PFSK-1 (cell line): ENCODE results near the gene SRPK2.

ENCODE experiments used
- FOXP2 ChIP-seq: optimal IDR thresholded peaks from 2 replicates; pipeline ENCODE3; 2011; ENCODE audit warnings: borderline replicate concordance, control low read depth, inconsistent platforms; ENCODE audit not compliant: insufficient read depth; ENCODE audit errors: extremely low read length, extremely low read depth
- POLR2AphosphoS5 ChIP-seq: IDR thresholded peaks from 2 replicates; pipeline ENCODE4 v1.6.1; 2012; ENCODE audit warnings: low read depth, mild to moderate bottlenecking, control low read depth, low read length, moderate library complexity
- SIN3A ChIP-seq: IDR thresholded peaks from 2 replicates; pipeline ENCODE4 v1.6.1; 2012; ENCODE audit warnings: mild to moderate bottlenecking, low read length, moderate library complexity, borderline replicate concordance; ENCODE audit not compliant: insufficient read depth
- TAF1 ChIP-seq: IDR thresholded peaks from 2 replicates; pipeline ENCODE4 v1.6.1; 2012; ENCODE audit warnings: low read length, control low read depth, borderline replicate concordance; ENCODE audit not compliant: insufficient read depth
- TF ChIP-seq, protein P1 (sequence below), 2 experiments: IDR thresholded peaks; 2 replicates each; pipeline versions ENCODE4 v1.6.1 to v1.8.0; 2011 to 2012; ENCODE audit warnings: low read depth in 2 of 2, low read length in 2 of 2, control low read depth in 1 of 2, inconsistent platforms in 1 of 2, mild to moderate bottlenecking in 1 of 2, moderate library complexity in 1 of 2; ENCODE audit not compliant: insufficient read depth in 1 of 2

The SRPK2 gene

DNA sequence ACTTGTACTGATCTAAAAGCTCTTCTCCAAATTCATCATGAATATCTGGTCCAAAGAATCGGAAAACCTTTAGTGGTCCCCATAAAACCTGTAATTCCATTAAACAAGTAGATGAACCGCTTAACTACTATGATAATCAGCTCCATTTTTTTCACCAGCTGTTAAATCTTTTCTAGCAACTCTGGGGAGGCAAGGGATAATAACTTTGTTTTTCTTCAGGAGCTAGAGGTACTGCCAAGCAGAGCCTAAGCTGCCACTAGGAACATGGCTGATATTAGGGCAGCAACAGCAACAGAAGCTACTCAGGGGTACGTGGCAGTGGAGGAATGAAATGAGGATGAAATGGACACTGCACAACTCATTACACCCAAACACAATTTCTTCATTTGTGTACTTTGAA lies 138.0 kb downstream of the SRPK2 start:
- no peak for TF ChIP-seq FOXP2
- TF ChIP-seq, protein P1, sequence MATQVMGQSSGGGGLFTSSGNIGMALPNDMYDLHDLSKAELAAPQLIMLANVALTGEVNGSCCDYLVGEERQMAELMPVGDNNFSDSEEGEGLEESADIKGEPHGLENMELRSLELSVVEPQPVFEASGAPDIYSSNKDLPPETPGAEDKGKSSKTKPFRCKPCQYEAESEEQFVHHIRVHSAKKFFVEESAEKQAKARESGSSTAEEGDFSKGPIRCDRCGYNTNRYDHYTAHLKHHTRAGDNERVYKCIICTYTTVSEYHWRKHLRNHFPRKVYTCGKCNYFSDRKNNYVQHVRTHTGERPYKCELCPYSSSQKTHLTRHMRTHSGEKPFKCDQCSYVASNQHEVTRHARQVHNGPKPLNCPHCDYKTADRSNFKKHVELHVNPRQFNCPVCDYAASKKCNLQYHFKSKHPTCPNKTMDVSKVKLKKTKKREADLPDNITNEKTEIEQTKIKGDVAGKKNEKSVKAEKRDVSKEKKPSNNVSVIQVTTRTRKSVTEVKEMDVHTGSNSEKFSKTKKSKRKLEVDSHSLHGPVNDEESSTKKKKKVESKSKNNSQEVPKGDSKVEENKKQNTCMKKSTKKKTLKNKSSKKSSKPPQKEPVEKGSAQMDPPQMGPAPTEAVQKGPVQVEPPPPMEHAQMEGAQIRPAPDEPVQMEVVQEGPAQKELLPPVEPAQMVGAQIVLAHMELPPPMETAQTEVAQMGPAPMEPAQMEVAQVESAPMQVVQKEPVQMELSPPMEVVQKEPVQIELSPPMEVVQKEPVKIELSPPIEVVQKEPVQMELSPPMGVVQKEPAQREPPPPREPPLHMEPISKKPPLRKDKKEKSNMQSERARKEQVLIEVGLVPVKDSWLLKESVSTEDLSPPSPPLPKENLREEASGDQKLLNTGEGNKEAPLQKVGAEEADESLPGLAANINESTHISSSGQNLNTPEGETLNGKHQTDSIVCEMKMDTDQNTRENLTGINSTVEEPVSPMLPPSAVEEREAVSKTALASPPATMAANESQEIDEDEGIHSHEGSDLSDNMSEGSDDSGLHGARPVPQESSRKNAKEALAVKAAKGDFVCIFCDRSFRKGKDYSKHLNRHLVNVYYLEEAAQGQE (IDR thresholded peaks at IDR 0.05; ENCODE audit: insufficient read depth in 1 of 2, low read depth in 2 of 2, low read length in 2 of 2) = no peak
- no peak for TF ChIP-seq POLR2AphosphoS5
- no peak for TF ChIP-seq SIN3A
- no peak for TF ChIP-seq TAF1

GRCh38 chr7:105250239-105250638 lies 138.5 kb downstream of the SRPK2 start:
- TF ChIP-seq TAF1 (no peak), SIN3A (no peak), FOXP2 (no peak), POLR2AphosphoS5 (no peak)
- TF ChIP-seq, protein P1 (IDR thresholded peaks at IDR 0.05; ENCODE audit: insufficient read depth in 1 of 2, low read depth in 2 of 2, low read length in 2 of 2) = no peak

- TF ChIP-seq POLR2AphosphoS5 (no peak), TAF1 (no peak), FOXP2 (no peak), SIN3A (no peak)
- TF ChIP-seq, protein P1 (IDR thresholded peaks at IDR 0.05; ENCODE audit: insufficient read depth in 1 of 2, low read depth in 2 of 2, low read length in 2 of 2) = no peak
Observed at GRCh38 chr7:105249216-105249615, 139.5 kb downstream of the SRPK2 start.

DNA sequence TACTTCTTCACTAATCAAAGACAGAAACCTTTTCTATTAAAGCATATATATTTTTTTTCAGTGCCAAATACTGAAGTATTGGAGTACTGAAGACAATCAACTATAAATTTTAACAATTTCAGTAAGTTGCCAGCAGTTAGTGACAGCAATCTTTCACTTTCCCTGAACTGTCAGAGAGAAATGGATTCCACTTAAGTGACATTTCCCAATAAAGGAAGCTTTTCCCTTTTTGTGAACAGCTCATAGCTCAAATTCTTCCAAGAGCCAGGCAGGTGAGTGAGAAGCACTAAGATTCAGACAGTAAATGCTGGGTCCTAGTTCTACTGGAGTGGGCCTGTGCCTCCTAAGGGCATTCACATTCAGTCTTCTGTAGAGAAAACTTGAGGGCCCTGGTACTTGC lies 142.0 kb downstream of the SRPK2 start:
- TF ChIP-seq FOXP2 (no peak), SIN3A (no peak), POLR2AphosphoS5 (no peak), TAF1 (no peak)
- TF ChIP-seq, protein P1 (IDR thresholded peaks at IDR 0.05; ENCODE audit: insufficient read depth in 1 of 2, low read depth in 2 of 2, low read length in 2 of 2) = no peak

DNA sequence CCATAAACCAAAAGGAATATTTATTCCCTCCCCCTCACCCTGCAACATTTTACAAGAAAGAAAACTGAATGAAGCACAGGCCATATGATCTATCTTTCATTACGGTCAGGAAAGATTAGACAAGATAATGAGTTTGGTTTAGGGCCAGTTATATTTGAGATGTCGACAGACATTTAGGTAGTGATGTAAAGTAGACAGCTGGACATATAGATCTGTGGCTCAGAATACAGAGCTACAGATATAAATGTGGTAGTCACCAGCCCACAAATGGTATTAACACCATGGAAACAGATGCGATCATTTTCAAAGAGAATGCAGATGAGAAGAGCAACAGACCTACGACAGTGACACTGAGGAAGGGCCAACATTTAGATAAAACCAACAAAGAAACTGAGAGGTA lies 142.5 kb downstream of the SRPK2 start:
- TF ChIP-seq FOXP2 (no peak), SIN3A (no peak), POLR2AphosphoS5 (no peak)
